NCI-H2081 (cell line): ENCODE data around the gene PTPRA.
"Not testable (repeated sequence)": the region's sequence is repeated elsewhere in the genome, so short reads cannot be mapped to it uniquely, and the experiment has no call there.

ENCODE experiments used
- DNase-seq, 2 experiments: peaks; one replicate each; lab custom pipeline; 2025; lab: John Stamatoyannopoulos, UW

PTPRA gene

GRCh38 chr20:3044336-3044965 lies 171.2 kb downstream of the PTPRA start:
- DNase-seq = no peak

DNA sequence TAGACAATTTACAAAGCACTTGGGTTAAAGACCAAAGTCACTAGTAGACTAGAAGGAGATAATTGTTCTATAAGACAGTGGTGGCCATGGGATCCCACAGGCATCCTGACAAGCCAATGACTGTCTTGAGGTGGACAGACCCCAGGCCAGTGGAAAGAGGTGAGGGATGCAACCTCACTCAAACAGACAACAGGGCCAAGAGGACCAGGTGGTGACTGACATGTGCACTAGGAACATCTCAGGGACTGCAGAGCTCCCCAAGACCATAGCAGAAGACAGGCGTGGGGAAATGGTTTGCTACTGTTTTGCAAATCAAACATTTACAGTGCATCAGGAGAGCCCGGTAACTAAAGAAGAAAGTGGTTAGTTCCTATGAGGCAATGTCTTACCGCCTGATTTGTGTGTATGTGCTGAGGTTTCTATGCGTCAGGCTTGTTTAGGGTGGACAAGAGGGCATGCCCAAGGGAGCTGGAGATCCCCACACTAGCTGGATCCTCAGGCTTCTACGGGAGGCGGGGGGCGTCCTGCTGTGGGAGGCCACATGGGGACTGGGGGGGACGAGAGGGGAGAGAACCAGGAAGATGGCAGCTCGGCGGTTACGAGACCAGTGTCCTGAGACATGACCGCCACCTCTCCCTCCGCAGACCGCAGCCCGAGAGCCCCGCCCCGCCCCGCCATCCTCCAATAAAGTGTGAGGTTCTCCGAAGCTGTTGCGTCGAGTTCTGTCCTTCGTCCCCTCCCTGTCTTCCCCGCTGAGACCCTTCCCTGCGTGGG lies 171.9 kb downstream of the PTPRA start:
- peak; percentile 66 to 85 for DNase-seq

- peak; percentile 76 to 85 for DNase-seq
Measured at GRCh38 chr20:3045816-3046676, 172.8 kb downstream of the PTPRA start, which contains the start of gene MRPS26. TSS of gene MRPS26 (plus strand) at chr20:3046052. CDS start at chr20:3046069, 17 bp downstream.

GRCh38 chr20:3046677-3047462 lies 173.6 kb downstream of the PTPRA start:
- DNase-seq = peak; percentile 67 to 88

GRCh38 chr20:3047486-3048419 lies 174.5 kb downstream of the PTPRA start:
- DNase-seq = no peak

GRCh38 chr20:3051385-3052019 lies 178.2 kb downstream of the PTPRA start:
- no peak for DNase-seq

- no peak for DNase-seq
Measured at GRCh38 chr20:3059489-3059888, 186.2 kb downstream of the PTPRA start.

DNA sequence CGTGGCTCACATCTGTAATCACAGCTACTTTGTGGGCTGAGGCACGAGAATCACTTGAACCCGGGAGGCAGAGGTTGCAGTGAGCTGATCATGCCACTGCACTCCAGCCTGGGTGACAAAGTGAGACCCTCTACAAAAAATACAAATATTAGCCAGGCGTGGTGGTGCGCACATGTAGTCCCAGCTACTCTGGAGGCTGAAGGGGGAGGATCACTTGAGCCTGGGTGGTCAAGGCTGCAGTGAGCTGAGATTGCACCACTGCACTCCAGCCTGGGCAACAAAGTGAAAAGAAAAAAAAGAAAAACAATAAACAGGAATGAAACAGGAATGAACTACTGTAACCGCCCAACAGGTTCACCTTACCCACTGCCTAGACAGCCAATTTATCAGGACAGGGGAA lies 190.8 kb downstream of the PTPRA start:
- not testable (repeated sequence) for DNase-seq

GRCh38 chr20:3067139-3068014 lies 194.1 kb downstream of the PTPRA start:
- DNase-seq = no peak

DNA sequence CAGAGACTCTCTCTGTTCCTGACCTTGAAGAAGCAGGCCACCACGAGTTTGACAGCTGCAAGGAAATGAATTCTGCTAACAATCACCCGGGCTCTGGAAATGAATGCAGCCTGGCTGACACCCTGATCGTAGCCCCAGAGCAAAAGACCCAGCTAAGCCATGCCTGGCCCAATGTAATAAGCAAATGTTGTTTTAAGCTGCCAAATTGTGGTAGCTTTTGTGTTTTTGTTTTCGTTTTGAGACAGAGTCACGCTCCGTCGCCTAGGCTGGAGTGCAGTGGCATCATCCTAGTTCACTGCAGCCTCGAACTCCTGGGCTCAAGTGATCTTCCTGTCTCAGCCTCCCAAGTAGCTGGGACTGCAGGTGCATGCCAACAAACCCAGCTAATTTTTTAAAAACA lies 194.8 kb downstream of the PTPRA start:
- no peak for DNase-seq

DNA sequence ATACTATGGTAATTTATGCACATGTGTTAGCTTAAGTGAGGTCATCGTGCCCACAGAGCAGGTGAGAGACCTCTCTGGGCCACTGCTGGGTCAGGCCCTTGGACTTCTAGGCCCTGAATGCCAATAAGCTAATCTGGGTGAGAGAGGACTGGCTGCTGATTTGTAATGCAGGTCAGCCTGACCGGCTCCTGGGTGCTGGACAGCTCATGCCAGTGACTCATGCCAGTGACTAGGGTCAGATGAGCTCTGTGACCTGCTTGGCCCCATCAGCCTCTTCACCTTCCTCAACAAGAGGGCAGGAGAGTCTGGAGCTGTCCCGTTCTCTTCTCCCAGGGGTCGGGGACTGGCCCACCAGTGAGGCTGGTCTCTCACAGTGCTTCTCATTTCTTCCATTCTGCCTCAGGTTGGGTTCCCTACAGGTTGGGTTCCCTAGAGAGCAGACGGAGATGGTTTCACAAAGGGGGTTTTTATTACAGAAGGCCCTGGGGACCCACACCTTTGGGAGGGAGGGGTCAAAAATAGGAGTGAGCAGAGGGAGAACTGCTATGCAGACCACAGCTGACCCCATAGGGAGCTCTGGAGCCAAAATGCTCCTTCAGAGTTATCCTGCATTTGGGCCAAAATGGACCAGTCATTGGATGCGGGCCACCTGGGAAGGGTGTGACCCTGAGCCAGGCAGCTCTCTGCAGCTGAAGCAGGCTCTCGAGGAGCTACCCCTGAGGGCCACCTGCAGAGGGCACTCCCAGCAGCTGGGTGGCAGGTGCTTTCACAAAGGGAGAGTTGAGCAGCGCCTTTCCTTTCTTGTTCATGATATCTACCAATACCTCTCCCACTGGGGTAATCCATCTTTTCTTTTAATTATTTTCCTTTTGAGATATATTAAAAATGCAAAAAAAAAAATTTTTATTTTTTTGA lies 196.0 kb downstream of the PTPRA start:
- peak in 1 of 2 experiments; percentile 27 for DNase-seq

DNA sequence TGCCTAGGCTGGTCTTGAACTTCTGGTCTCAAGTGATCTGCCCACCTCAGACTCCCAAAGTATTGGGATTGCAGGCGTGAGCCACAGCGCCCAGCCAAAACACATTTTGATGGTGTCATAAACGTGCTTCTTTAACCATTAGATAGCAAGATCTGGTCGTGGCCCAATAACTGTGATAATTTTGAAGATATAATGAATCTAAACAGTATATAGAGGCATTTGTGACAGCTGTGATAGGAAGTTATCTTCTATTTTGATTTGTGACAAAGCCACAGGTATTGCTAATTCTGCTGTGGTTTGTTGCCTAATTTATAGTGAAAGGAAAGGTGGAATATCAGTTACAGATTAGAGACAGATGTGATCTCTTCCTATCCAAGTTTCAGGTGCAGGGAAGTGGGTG lies 197.4 kb downstream of the PTPRA start:
- DNase-seq = no peak

DNA sequence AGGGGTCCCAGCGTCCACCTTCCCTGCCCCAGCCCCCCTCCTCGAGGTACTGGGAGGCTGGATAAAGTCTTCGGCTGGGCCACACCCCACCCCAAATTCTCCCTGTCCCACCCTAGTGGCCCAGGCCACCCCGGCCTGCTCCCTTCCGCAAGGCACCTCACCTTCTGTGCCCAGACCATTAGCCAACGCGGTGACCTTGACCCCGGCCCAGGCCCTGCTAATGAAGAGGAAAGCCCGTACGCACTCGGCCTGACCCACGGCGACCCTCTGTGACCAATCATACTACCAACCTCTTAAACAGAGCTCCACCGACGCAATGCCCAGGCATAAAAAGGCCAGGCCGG lies 198.0 kb downstream of the PTPRA start:
- DNase-seq = no peak

GRCh38 chr20:3071610-3072529 lies 198.6 kb downstream of the PTPRA start, which contains the start of gene OXT:
TSS of gene OXT (plus strand) at chr20:3071620. CDS start at chr20:3071656, 36 bp downstream.
- no peak for DNase-seq

DNA sequence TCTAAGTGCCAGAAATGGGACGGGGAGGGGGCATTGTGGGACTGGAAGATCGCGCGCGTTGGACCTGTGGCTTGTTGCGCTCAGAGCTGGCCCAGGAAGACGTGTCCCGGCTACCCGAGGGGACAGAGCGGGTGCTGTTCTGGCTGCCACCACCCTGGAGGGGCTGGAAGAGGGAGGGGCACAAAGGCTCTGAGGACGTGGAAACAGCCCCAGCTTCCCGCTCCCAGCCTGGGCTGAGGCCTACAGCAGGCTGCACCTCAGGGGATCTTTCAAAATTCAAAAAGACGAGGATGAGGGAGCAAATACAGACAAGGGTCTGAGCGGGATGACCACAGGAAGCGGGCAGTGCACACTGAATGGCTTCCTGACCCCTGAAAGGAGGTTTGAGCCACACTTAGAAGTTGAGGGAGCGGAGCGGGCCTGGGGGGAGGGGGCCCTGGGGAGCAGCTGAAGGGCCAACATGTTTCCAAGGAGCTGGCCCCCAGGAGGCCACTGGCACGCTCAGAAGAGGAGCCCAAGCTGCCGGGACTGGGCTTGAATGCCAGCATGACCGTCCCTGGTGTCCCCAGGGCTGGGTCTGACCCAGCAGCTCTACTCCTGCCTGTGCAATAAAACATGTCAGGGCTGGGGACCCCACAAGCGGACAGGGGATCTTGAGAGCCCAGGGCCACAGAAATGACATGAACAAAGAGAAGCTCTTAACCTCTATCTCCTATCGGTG lies 199.4 kb downstream of the PTPRA start:
- DNase-seq = no peak

- DNase-seq = not testable (repeated sequence)
Measured at GRCh38 chr20:3073251-3073643, 200.0 kb downstream of the PTPRA start.
